Ovary (tissue), 9 donors: Measurements from ENCODE around the gene SNRPD1. TPM values are rescaled to one million over a fixed set of nuclear protein-coding genes. Genes with fewer than 3 reads are reported as not detected.

Experiments used
- DNase-seq, 5 donors: peaks; one replicate each; pipeline ENCODE4 v3.0.0-alpha.2; 2019 to 2020
- H3K27ac ChIP-seq, 2 donors: fragments of 200-600 bp; one replicate each; pipeline versions ENCODE4 v1.5.1 to v1.8.0; 2019 to 2022
- H3K27me3 ChIP-seq: fragments of 200-600 bp; one replicate; pipeline ENCODE4 v1.8.0; 2022
- H3K36me3 ChIP-seq: fragments of 200-600 bp; sonication (generic); one replicate; pipeline ENCODE4 v1.5.1; 2019
- H3K4me1 ChIP-seq: one replicate; pipeline ENCODE4 v1.8.1; 2013; ENCODE audit warnings: mild to moderate bottlenecking, moderate library complexity; ENCODE audit not compliant: insufficient read depth
- H3K4me3 ChIP-seq: fragments of 200-600 bp; sonication (generic); one replicate; pipeline ENCODE4 v1.5.1; 2017
- H3K9me3 ChIP-seq, 2 donors: fragments of 200-600 bp in 1 of 2; sonication (generic) in 1 of 2; one replicate each; pipeline versions ENCODE4 v1.5.1 to v1.8.1; 2013 to 2019; ENCODE audit warnings: mild to moderate bottlenecking in 1 of 2, moderate library complexity in 1 of 2
- CTCF ChIP-seq, 3 donors: fragments of 450-650 bp in 2 of 3; fragments of 200-600 bp in 1 of 3; IDR thresholded peaks; one replicate each; pipeline versions ENCODE4 v1.5.1 to v1.8.0; 2016 to 2022; ENCODE audit warnings: antibody characterized with exemption in 3 of 3, mild to moderate bottlenecking in 1 of 3
- EP300 ChIP-seq: sonication (generic); formaldehyde crosslinking; IDR thresholded peaks from one replicate; pipeline ENCODE4 v1.6.1; 2017; ENCODE audit warnings: antibody characterized with exemption
- POLR2A ChIP-seq: fragments of 450-650 bp; IDR thresholded peaks from one replicate; pipeline ENCODE4 v1.6.1; 2017; ENCODE audit warnings: antibody characterized with exemption, mild to moderate bottlenecking, moderate library complexity
- WGBS, 3 donors: extraction: QIAGEN DNeasy Blood & Tissue Kit in 1 of 3; methylation state at CpG; one replicate each; pipeline versions ENCODE4 v1.1.5 to v1.1.7; 2013 to 2017; 5-methylcytosine and 5-hydroxymethylcytosine counted together
- intact Hi-C, 4 donors: fragments of 100-400 bp; cut with DNase I; formaldehyde crosslinking; loops; one replicate each; pipeline versions ENCODE4 v1.11.0 to v1.15.1; 2022 to 2023
- polyA plus RNA-seq, 2 donors: library from polyadenylated mRNA; stranded (reverse); fragments of 200-250 nt in 1 of 2; fragments of 350-450 nt in 1 of 2; fragmentation: Illumina TruSeq in 1 of 2; extraction: RNeasy Lipid Tissue Mini Kit (QIAGEN cat#74804) in 1 of 2; gene quantifications; one replicate each; pipeline ENCODE4 v1.2.3, GENCODE V29; 2013 to 2014
- total RNA-seq, 7 donors: library from RNA; depleted of rRNA in 2 of 7; stranded (reverse); fragments of >200 nt in 2 of 7; fragmentation: NEBNext Ultra II Directional in 3 of 7; extraction: Animal tissue kit (Norgen Biotek cat#: 25700) in 3 of 7; gene quantifications; one replicate each; pipeline versions ENCODE4 v1.1.0 to v1.2.4, GENCODE V29; 2016 to 2023
- donor health status: DM: no; HTN: no; CAD: no; lungs with moderate emphysema.
- donor health status: DM: no; HTN: no; CAD: no.
- donor health status: Bipolar disorder and iron deficiency.
- donor health status: DM: yes; HTN: yes; CAD: no.
- donor health status: DM: no; HTN: no; CAD: no.
- donor health status: DM: yes; HTN: yes; CAD: no.

SNRPD1 gene
- total and polyA plus RNA-seq, 9 donors: 3.9 to 64.4 (median 37.3) TPM

- DNase-seq: no peak
- H3K36me3 ChIP-seq: no peaks in the 10 kb centered on the region
- no peak overlapping the region for H3K4me3 ChIP-seq
- H3K4me1 ChIP-seq: no peaks in the 10 kb centered on the region
- intact Hi-C loops: no loop called here
- no peaks in the 10 kb centered on the region for H3K9me3 ChIP-seq
- no peak overlapping the region for H3K27ac ChIP-seq
- no peaks in the 10 kb centered on the region for H3K27me3 ChIP-seq
- TF ChIP-seq EP300: no peak
- TF ChIP-seq CTCF (IDR thresholded peaks at IDR 0.05): no peak
- TF ChIP-seq POLR2A: no peak
Observed at GRCh38 chr18:21656402-21656801, 44.3 kb downstream of the SNRPD1 start.

GRCh38 chr18:21660078-21660477, 48.0 kb downstream of the SNRPD1 start:
- H3K9me3 ChIP-seq: no peaks in the 10 kb centered on the region
- no peaks in the 10 kb centered on the region for H3K4me1 ChIP-seq
- H3K4me3 ChIP-seq: no peak overlapping the region
- H3K27me3 ChIP-seq: no peaks in the 10 kb centered on the region
- 67 to 84% (median 74%) methylated on average over 2 of the region's 2 CpGs for WGBS, 3 donors
- DNase-seq: no peak
- TF ChIP-seq POLR2A (no peak), CTCF (IDR thresholded peaks at IDR 0.05) (no peak), EP300 (no peak)
- intact Hi-C loops: no loop called here
- H3K36me3 ChIP-seq: no peaks in the 10 kb centered on the region
- no peak overlapping the region for H3K27ac ChIP-seq

- TF ChIP-seq POLR2A: no peak
- TF ChIP-seq EP300: no peak
- no peak for TF ChIP-seq CTCF (IDR thresholded peaks at IDR 0.05)
- Histone ChIP-seq H3K4me3 (no peak overlapping the region), H3K27me3 (no peaks in the 10 kb centered on the region), H3K36me3 (no peaks in the 10 kb centered on the region), H3K27ac (no peak overlapping the region), H3K9me3 (no peaks in the 10 kb centered on the region), H3K4me1 (no peaks in the 10 kb centered on the region)
- intact Hi-C loops: no loop called here
- no peak for DNase-seq
- WGBS, 3 donors: 96% methylated on average over 9 of the region's 9 CpGs
Observed at GRCh38 chr18:21662581-21662980, 50.5 kb downstream of the SNRPD1 start.

GRCh38 chr18:21663578-21663977, 51.5 kb downstream of the SNRPD1 start:
- H3K27me3 ChIP-seq: no peaks in the 10 kb centered on the region
- WGBS, 3 donors: 13 to 44% (median 24%) methylated on average over 7 of the region's 7 CpGs
- H3K4me1 ChIP-seq: no peaks in the 10 kb centered on the region
- DNase-seq: peak; percentile 63 to 78 (median 68)
- TF ChIP-seq EP300 (no peak), CTCF (IDR thresholded peaks at IDR 0.05) (no peak), POLR2A (no peak)
- no peaks in the 10 kb centered on the region for H3K9me3 ChIP-seq
- H3K4me3 ChIP-seq: no peak overlapping the region
- intact Hi-C loops: no loop called here
- H3K36me3 ChIP-seq: no peaks in the 10 kb centered on the region
- H3K27ac ChIP-seq: peak overlapping the region in 1 of 2 donors; percentile 29

GRCh38 chr18:21664069-21664468, 52.0 kb downstream of the SNRPD1 start:
- Histone ChIP-seq H3K27me3 (no peaks in the 10 kb centered on the region), H3K4me1 (no peaks in the 10 kb centered on the region), H3K4me3 (no peak overlapping the region), H3K36me3 (no peaks in the 10 kb centered on the region), H3K27ac (peak overlapping the region in 1 of 2 donors; percentile 29), H3K9me3 (no peaks in the 10 kb centered on the region)
- intact Hi-C loops: no loop called here
- WGBS, 3 donors: 60 to 82% (median 79%) methylated on average over 2 of the region's 2 CpGs
- no peak for TF ChIP-seq CTCF (IDR thresholded peaks at IDR 0.05)
- no peak for TF ChIP-seq EP300
- DNase-seq: no peak
